Stomach (tissue), 4 donors: ENCODE results near the gene SGMS1.

Experiments
- POLR2A ChIP-seq, 4 donors: fragments of 450-650 bp; IDR thresholded peaks; one replicate each; pipeline ENCODE4 v1.6.1; 2016; ENCODE audit warnings: antibody characterized with exemption in 4 of 4, control low read depth in 2 of 4, mild to moderate bottlenecking in 1 of 4, moderate library complexity in 1 of 4
- POLR2AphosphoS5 ChIP-seq, 3 donors: sonication (generic); formaldehyde crosslinking; IDR thresholded peaks; one replicate each; pipeline ENCODE4 v1.6.1; 2016; ENCODE audit warnings: antibody characterized with exemption in 3 of 3
- TF ChIP-seq, protein P1 (sequence below), 7 experiments: fragments of 450-650 bp in 4 of 7; fragments of 200-600 bp in 3 of 7; sonication (generic) in 3 of 7; IDR thresholded peaks; one replicate each; pipeline ENCODE4 v1.5.1; 2016 to 2019; ENCODE audit warnings: antibody characterized with exemption in 7 of 7, control low read depth in 2 of 7, mild to moderate bottlenecking in 1 of 7

DNA sequence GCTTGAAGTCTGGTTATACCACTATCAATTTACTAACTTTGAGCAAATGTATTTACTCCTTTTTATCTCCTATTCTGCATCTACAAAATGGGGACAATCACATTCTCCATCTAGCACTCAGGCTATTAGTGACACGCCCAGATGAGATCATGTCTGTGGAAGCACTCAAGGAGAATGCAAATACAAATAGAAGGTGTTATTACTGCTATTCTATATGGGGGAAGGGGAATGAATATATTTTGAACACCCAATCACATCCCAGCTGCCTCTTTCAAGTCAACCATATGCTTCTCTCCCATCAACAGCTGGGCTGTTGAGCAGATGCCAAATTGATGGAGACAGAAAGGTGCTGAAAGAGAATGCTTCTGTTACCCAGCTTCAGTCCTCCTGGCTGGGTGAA, 23.5 kb downstream of the SGMS1 start:
- TF ChIP-seq, protein P1, sequence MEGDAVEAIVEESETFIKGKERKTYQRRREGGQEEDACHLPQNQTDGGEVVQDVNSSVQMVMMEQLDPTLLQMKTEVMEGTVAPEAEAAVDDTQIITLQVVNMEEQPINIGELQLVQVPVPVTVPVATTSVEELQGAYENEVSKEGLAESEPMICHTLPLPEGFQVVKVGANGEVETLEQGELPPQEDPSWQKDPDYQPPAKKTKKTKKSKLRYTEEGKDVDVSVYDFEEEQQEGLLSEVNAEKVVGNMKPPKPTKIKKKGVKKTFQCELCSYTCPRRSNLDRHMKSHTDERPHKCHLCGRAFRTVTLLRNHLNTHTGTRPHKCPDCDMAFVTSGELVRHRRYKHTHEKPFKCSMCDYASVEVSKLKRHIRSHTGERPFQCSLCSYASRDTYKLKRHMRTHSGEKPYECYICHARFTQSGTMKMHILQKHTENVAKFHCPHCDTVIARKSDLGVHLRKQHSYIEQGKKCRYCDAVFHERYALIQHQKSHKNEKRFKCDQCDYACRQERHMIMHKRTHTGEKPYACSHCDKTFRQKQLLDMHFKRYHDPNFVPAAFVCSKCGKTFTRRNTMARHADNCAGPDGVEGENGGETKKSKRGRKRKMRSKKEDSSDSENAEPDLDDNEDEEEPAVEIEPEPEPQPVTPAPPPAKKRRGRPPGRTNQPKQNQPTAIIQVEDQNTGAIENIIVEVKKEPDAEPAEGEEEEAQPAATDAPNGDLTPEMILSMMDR (IDR thresholded peaks at IDR 0.05), result no peak
- TF ChIP-seq POLR2A (IDR thresholded peaks at IDR 0.05) (no peak), POLR2AphosphoS5 (IDR thresholded peaks at IDR 0.05) (no peak)
